GM21360 (cell line): ENCODE results near the gene SLC25A17.
"Not testable (repeated sequence)": the region's sequence is repeated elsewhere in the genome, so short reads cannot be mapped to it uniquely, and the experiment has no call there.

ENCODE experiments used
- ATAC-seq: cut with Tn5 transposase; IDR thresholded peaks from one replicate; pipeline ENCODE4 v1.9.1; 2021; ENCODE audit warnings: mild to moderate bottlenecking, moderate library complexity; ENCODE audit not compliant: unreplicated experiment

SLC25A17 gene

GRCh38 chr22:40818747-40819598 lies at the start of gene SLC25A17:
Gene SLC25A17 (minus strand): TSS chr22:40819346. CDS start chr22:40819248, 98 bp downstream.
- peak; percentile 69 for ATAC-seq

GRCh38 chr22:40868379-40868778 lies 49.2 kb upstream of the SLC25A17 start:
- ATAC-seq = not testable (repeated sequence)

GRCh38 chr22:40867109-40867508 lies 48.0 kb upstream of the SLC25A17 start:
- no peak for ATAC-seq

GRCh38 chr22:40862537-40862936 lies 43.4 kb upstream of the SLC25A17 start:
- no peak for ATAC-seq

GRCh38 chr22:40862013-40862412 lies 42.9 kb upstream of the SLC25A17 start, which contains the start of gene DNAJB7:
Gene DNAJB7 (minus strand): TSS chr22:40862113. CDS start chr22:40861994, 119 bp downstream.
- no peak for ATAC-seq

- peak; percentile 14 for ATAC-seq
These were observed 38.2 kb upstream of the SLC25A17 start for GRCh38 chr22:40857309-40857855.

- ATAC-seq = peak; percentile 81
These were observed 37.6 kb upstream of the SLC25A17 start, which contains the start of the genes ST13 and XPNPEP3 for GRCh38 chr22:40856513-40857308. Gene ST13 (minus strand): TSS chr22:40856639. CDS start chr22:40856540, 99 bp downstream. Gene XPNPEP3 (plus strand): TSS chr22:40857148. CDS start chr22:40857182, 34 bp downstream.

GRCh38 chr22:40855979-40856512 lies 36.9 kb upstream of the SLC25A17 start:
- peak; percentile 27 for ATAC-seq

- no peak for ATAC-seq
These were observed 36.2 kb upstream of the SLC25A17 start for GRCh38 chr22:40855071-40855978.

- no peak for ATAC-seq
These were observed 34.8 kb upstream of the SLC25A17 start for GRCh38 chr22:40853961-40854360.

- no peak for ATAC-seq
These were observed 34.2 kb upstream of the SLC25A17 start for GRCh38 chr22:40853333-40853732.

GRCh38 chr22:40845816-40846215 lies 26.7 kb upstream of the SLC25A17 start:
- not testable (repeated sequence) for ATAC-seq

- no peak for ATAC-seq
These were observed 25.8 kb upstream of the SLC25A17 start for GRCh38 chr22:40844951-40845350.

GRCh38 chr22:40838486-40838885 lies 19.3 kb upstream of the SLC25A17 start:
- no peak for ATAC-seq

GRCh38 chr22:40834619-40835018 lies 15.5 kb upstream of the SLC25A17 start:
- no peak for ATAC-seq

GRCh38 chr22:40829131-40829530 lies 10.0 kb upstream of the SLC25A17 start:
- ATAC-seq = no peak

GRCh38 chr22:40826984-40827741 lies 8.0 kb upstream of the SLC25A17 start:
- ATAC-seq = no peak

GRCh38 chr22:40826292-40826691 lies 7.1 kb upstream of the SLC25A17 start:
- not testable (repeated sequence) for ATAC-seq

GRCh38 chr22:40823426-40823825 lies 4.3 kb upstream of the SLC25A17 start:
- no peak for ATAC-seq
